GM18868 (cell line): ENCODE data around the gene ACBD3.
A peak's percentile ranks its signal among the peaks of the same experiment; 100 is the strongest.

Experiments
- ATAC-seq: cut with Tn5 transposase; IDR thresholded peaks from one replicate; pipeline ENCODE4 v1.9.1; 2021; ENCODE audit warnings: mild to moderate bottlenecking, moderate library complexity; ENCODE audit not compliant: unreplicated experiment

The ACBD3 gene

DNA sequence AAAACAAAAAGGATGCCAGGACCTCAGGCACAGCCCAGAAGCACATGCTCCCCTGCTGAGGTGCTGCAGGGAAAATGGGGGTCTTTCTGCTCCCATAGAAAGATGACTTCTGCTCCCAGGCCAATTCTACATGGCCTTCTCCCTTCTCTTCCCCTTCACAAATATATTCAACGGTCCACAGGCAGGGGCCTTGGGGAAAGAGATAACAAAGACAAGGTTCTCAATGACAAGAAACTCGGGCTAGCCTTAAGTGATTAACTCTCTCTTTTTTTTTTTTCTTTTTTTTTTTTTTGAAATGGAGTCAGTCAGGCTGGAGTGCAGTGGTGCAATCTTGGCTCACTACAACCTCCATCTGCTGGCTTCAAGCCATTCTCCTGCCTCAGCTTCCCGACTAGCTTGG, 69.9 kb downstream of the ACBD3 start:
- ATAC-seq, result no peak

GRCh38 chr1:226112626-226113025, 73.9 kb downstream of the ACBD3 start:
- no peak for ATAC-seq

- no peak for ATAC-seq
Measured at GRCh38 chr1:226111883-226112261, 74.7 kb downstream of the ACBD3 start.

DNA sequence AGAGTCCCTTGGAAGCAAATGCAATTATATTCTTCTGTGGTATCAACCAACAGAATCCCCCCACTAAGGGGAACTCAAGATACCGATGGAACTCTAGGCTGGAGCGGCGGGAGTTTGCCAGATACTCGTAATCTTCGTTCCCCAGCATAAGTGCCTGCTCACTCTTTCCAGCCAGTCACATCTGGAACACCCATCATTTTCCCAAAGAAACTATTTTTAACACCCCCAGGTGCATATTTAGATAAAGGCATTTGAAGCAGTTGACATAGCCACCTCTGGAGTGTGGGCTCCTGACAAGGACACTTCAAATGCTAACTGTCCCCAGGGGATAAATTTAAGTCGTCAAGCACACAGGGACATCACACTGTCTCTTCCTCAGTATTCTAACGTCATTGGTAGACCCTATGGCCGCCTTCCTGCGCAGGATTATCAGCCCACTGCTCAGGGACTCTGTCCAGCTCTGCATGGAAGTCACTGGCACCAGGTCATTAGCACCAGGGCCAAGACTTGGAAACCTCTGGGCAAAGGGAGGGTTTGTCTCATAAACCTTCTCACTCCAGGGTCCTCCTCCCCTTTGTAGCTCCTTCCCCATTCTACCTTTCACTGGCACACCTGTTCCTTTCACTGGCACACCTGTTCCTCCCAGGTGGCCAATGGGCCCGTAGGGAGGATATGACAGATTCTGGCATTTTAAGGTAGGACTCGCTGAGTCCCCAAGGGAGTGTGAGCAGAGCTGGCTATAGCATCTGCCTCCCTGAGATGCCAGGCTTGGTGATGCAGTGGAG, 75.3 kb downstream of the ACBD3 start:
- no peak for ATAC-seq

- ATAC-seq, result peak; percentile 78
Measured at GRCh38 chr1:226110249-226111097, 76.1 kb downstream of the ACBD3 start.

- ATAC-seq, result peak; percentile 79
Measured at GRCh38 chr1:226109829-226110248, 76.7 kb downstream of the ACBD3 start.

- no peak for ATAC-seq
Measured at GRCh38 chr1:226108935-226109828, 77.4 kb downstream of the ACBD3 start.

GRCh38 chr1:226107471-226108460, 78.8 kb downstream of the ACBD3 start:
- ATAC-seq, result no peak

DNA sequence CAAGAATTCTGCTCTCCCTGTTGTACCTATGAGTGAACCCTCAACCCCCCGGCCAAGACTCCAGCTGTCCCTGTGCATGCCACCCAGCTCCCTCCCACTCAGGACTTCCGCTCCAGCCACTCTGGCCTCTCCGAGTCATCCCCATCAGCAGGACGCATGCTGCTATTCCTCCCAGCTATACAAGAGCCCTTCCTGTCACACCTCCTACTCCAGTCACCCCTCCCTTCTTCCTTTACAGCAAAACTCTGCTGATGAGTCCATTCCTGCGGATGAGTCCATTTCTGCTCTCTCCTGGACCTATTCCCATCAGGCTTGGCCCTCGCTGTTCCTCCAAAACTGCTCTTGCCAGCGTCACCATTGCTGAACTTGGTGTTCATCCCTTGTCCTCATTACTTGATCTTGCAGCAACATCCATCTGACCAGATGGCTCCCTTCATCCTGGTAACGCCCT, 81.8 kb downstream of the ACBD3 start:
- no peak for ATAC-seq

DNA sequence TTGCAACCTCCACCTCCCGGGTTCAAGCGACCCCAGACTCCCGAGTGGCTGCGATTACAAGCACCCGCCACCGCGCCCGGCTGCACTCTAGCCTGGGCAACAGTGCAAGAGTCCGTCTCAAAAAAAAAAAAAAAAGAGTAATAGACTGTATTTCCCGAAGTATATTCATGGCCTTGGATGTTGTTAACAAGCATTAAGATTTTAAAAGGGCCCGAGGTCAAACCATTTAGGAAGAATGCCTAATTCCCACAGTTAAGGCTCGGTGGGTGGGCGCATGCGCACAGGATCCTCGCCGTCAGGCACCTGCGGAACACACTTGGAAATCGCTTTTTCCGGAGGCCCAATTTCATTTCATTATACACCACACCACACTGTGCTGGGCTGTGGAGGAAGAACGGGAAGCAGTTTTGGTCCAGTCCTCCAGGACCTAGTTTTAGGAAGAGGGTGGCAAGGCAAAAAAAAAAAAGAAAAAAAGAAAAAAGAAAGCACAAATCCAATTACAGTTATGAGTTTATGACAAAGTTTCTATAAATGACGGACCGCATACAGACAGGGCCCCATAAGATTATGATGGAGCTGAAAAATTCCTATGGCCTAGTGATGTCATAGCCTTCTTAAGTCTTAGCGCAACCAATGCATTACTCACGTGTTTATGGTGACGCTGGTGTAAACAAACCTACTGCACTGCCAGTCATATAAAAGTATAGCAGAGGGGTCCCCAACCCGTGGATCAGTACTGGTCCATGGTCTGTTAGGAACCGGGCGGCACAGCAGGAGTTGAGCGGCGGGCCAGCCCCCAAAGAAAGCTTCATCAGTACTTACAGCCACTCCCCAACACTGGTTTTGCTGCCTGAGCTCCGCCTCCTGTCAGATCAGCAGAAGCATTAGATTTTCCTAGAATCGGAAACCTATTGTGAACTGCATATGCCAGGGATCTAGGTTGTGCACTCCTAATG, 85.8 kb downstream of the ACBD3 start:
- no peak for ATAC-seq

GRCh38 chr1:226098870-226099835, 87.4 kb downstream of the ACBD3 start:
- ATAC-seq, result no peak

DNA sequence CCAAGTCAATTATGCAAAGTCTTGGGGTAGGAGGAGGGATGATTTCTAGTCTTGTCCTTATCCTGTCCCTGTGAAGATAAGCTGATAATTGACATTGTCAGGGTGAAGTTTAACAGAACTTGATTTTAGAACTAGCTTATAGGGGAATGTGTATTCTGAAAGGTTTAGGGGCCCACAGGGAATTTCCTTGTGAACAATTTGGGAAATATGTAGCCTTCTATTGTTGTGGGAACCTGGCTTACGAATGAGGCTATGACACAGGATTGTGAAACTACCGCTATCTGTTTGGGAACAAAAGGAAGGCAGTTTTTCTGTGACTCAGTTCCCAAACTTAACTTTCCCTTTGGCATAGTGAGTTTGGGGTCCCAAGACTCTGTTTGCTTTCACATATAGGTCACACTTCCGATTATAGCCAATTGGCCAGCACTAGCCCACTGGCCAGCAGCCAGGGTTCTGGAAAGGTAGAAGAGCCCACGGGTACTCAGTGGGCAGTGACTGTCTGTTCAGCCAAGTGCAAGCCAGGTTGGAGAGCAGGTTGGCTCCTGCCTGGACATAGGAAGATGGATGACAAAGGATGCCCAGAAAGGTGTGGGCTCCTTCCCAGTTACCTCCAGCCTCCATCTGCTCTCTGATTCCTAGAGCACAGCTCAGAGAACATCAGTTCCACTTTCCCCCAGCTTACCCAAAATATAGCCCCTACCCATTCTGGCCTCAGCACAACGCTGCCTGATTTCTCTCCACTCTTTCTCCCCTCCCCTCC, 88.5 kb downstream of the ACBD3 start:
- no peak for ATAC-seq

DNA sequence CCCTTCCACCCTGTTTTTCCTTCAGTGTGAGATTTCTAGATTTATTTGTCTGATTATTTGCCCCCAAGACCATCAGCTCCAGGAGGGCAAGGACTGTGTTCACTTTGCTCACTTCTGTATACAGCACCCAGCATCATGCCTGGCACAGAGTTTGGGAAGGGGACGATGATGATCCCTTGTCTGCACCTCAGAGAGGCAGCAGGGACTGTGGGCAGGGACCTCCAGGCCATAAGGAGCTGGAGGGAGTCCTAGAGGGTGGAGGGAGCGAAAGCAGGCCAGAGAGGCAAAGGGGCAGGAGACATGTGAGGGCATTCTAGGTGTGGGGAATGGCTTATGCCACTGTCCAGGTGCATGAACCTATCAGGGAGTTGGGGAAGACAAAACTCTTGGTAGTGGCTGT, 91.3 kb downstream of the ACBD3 start:
- no peak for ATAC-seq
